Spinal cord (tissue), 10 donors: ENCODE data around the gene BCHE. TPM values are rescaled to one million over a fixed set of nuclear protein-coding genes. Genes with fewer than 3 reads are reported as not detected.
"Not testable (repeated sequence)": the region's sequence is repeated elsewhere in the genome, so short reads cannot be mapped to it uniquely, and the experiment has no call there.

Source experiments
- DNase-seq, 6 donors: peaks; one replicate each; pipeline versions ENCODE4 v3.0.0 to v3.0.0-alpha.2; 2013 to 2015; ENCODE audit warnings: low spot score in 6 of 6, low read depth in 4 of 6
- H3K27ac ChIP-seq: one replicate; pipeline ENCODE4 v1.5.1; 2013; ENCODE audit warnings: low read depth, low read length, control low read depth
- H3K27me3 ChIP-seq: one replicate; pipeline ENCODE4 v1.6.1; 2013; ENCODE audit warnings: low read length; ENCODE audit not compliant: control insufficient read depth, insufficient read depth
- H3K36me3 ChIP-seq: one replicate; pipeline ENCODE4 v1.6.1; 2013; ENCODE audit warnings: low read length; ENCODE audit not compliant: control insufficient read depth, insufficient read depth
- H3K4me1 ChIP-seq: one replicate; pipeline ENCODE4 v1.6.1; 2013; ENCODE audit warnings: low read length; ENCODE audit not compliant: control insufficient read depth, insufficient read depth
- H3K4me3 ChIP-seq: one replicate; pipeline ENCODE4 v1.5.1; 2013; ENCODE audit warnings: low read depth, low read length, control low read depth
- H3K9me3 ChIP-seq: one replicate; pipeline ENCODE4 v1.6.1; 2013; ENCODE audit warnings: low read length; ENCODE audit not compliant: control insufficient read depth, insufficient read depth
- WGBS: methylation state at CpG from one replicate; pipeline ENCODE4 v1.1.5; 2013; ENCODE audit warnings: missing lambda C conversion rate; ENCODE audit not compliant: insufficient coverage; 5-methylcytosine and 5-hydroxymethylcytosine counted together
- polyA plus RNA-seq, 2 donors: library from polyadenylated mRNA; unstranded; fragments of 120-200 nt; gene quantifications; one replicate each; pipeline ENCODE4 v1.2.1, GENCODE V29; 2013; ENCODE audit not compliant: insufficient read length in 2 of 2
- total RNA-seq, 2 donors: library from RNA; depleted of rRNA in 1 of 2; stranded (reverse); fragments of 120-200 nt in 1 of 2; fragments of >200 nt in 1 of 2; gene quantifications; one replicate each; pipeline versions ENCODE4 v1.2.3 to v1.2.4, GENCODE V29; 2013 to 2014
- donor health status: healthy.

BCHE gene
- total and polyA plus RNA-seq, 4 donors: 32.1 to 58.8 (median 38.5) TPM

DNA sequence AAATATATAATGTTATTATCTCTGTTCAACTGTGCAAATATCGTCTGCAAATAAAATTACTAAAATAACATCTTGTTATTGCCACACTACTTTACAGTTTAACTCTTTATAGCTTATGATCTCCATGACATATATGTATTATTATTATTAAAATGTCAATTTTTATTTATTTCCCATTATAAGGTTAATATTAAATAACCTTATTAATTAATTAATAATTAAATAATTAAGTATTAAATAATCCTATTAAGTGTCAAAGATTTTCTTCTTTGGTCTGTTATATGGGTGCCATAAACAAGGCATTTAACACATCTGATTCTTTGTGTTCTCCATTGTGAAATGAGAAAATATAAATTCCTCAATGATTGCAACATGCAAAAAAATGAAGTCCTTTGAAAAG, 10.0 kb downstream of the BCHE start:
- no CpG with 5 or more reads among the region's 1 CpG for WGBS
- Histone ChIP-seq H3K4me3 (no peak overlapping the region), H3K9me3 (peaks cover 2% of the 10 kb centered on the region), H3K36me3 (no peaks in the 10 kb centered on the region), H3K4me1 (no peaks in the 10 kb centered on the region), H3K27me3 (no peaks in the 10 kb centered on the region), H3K27ac (no peak overlapping the region)
- no peak for DNase-seq

DNA sequence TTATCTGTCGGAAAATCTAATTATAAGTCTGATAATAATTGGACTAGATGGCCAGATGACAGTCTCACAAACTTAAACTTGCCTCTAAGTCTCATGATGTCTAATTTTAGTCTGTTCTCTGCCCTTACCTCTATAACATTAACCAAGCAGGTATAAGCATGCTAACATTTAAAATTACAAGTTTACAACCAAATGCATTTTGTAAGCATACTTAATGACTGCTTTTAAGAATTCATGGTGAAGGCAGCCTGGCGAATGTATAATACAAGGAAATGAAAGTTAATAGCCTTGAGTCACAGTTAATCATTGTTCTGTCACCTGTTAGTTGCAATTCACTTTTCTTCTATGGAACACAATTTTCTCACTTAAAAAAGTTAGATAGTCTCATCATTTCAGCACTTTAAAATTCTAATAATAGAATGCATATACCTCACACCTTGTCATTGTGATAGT, 16.5 kb downstream of the BCHE start:
- Histone ChIP-seq H3K4me3 (no peak overlapping the region), H3K27me3 (no peaks in the 10 kb centered on the region), H3K9me3 (no peaks in the 10 kb centered on the region), H3K27ac (no peak overlapping the region), H3K36me3 (no peaks in the 10 kb centered on the region), H3K4me1 (no peaks in the 10 kb centered on the region)
- DNase-seq: no peak
- WGBS: no CpG with 5 or more reads among the region's 2 CpGs

DNA sequence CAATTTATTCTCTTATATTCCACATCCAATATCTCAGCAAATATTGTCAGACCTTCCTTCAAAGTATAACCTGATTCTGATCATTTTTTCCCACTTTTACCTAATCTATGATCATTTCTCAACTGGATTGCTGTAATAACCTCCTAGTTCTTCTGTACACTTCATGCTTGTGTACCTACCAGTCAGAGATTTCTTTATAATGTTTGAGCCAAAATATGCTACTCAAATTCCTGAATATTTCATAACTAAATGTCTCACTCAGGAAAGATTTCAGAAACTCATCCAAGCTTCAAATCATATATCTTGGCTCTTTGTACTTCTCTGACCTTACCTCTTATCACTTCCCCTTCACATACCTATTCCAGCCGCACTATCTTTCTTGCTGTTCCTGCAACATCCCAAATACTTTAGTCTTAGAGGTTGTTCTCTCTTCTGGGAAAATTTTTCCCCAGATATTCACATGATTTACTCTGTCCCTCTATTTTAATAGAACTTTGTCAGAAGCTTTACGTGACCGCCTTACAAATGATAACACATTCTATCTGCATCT, 20.0 kb downstream of the BCHE start:
- no peaks in the 10 kb centered on the region for H3K4me1 ChIP-seq
- no peaks in the 10 kb centered on the region for H3K36me3 ChIP-seq
- DNase-seq: no peak
- H3K9me3 ChIP-seq: no peaks in the 10 kb centered on the region
- no CpG with 5 or more reads among the region's 3 CpGs for WGBS
- H3K27ac ChIP-seq: no peak overlapping the region
- H3K27me3 ChIP-seq: no peaks in the 10 kb centered on the region
- no peak overlapping the region for H3K4me3 ChIP-seq

DNA sequence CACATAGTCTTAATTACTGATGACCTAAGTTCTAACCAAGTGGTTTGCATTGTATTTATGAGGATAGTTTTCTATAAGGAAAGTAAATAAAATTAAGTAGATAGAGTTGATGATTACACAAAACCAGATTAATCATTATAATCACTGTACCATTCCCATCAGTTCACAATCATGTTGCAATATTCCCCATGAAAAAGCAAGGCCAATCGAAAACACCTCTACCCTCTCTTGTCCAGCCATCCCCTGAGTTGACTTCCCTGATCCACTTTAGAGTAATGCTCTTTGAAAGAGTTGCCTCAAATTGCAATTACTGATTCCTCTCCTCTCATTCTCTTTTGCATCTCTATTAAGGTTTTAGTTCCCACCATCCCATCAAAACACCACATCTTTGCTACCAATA, 21.0 kb downstream of the BCHE start:
- H3K4me1 ChIP-seq: no peaks in the 10 kb centered on the region
- no peaks in the 10 kb centered on the region for H3K36me3 ChIP-seq
- DNase-seq: no peak
- H3K27me3 ChIP-seq: no peaks in the 10 kb centered on the region
- WGBS: 82% methylated on average over 1 of the region's 1 CpG
- H3K4me3 ChIP-seq: no peak overlapping the region
- no peaks in the 10 kb centered on the region for H3K9me3 ChIP-seq
- no peak overlapping the region for H3K27ac ChIP-seq

DNA sequence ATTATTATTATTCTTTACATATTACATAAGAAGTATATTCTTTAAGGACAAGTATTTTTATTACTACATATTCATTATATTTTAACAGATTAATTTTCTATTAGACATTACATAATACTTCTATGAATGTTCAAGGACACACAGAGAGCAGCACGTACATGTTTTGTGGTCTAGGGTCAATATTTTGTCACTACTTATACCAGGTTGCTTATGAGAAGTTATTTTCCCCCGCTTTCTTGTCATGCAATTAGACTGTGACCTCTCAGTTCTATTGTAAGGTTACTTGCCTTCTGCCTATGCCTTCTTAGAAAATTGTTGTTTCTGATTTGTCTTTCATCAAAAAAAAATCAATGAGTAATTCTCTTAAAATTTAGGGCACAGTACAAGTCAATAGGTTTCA, 21.5 kb downstream of the BCHE start:
- WGBS: no CpG with 5 or more reads among the region's 2 CpGs
- H3K4me3 ChIP-seq: no peak overlapping the region
- no peak for DNase-seq

DNA sequence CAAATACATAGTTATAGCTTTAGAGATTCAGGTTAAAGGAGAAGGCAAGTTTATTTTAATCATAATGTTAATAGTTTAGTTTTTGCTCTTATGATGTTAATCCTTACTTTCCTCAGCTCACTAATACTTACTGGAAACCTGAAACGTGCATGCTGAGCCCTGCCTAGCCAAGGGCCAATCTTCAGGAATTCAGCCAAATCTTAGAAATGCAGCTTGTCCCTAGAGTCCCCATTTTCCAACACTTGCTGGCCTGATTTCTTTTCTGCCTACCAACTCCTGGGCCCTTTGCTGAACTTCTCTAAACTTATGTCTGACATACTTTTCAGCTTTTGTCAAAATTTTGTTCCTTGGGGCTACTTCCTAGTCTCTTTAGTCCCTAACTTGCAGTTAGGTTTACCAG, 22.8 kb downstream of the BCHE start:
- Histone ChIP-seq H3K27ac (no peak overlapping the region), H3K9me3 (no peaks in the 10 kb centered on the region), H3K4me1 (no peaks in the 10 kb centered on the region), H3K27me3 (no peaks in the 10 kb centered on the region), H3K36me3 (no peaks in the 10 kb centered on the region), H3K4me3 (no peak overlapping the region)
- 33% methylated on average over 1 of the region's 1 CpG for WGBS
- DNase-seq: no peak

More for the DNA sequence above, 21.5 kb downstream of the BCHE start:
- Histone ChIP-seq H3K4me1 (no peaks in the 10 kb centered on the region), H3K27me3 (no peaks in the 10 kb centered on the region), H3K36me3 (no peaks in the 10 kb centered on the region), H3K27ac (no peak overlapping the region), H3K9me3 (no peaks in the 10 kb centered on the region)

DNA sequence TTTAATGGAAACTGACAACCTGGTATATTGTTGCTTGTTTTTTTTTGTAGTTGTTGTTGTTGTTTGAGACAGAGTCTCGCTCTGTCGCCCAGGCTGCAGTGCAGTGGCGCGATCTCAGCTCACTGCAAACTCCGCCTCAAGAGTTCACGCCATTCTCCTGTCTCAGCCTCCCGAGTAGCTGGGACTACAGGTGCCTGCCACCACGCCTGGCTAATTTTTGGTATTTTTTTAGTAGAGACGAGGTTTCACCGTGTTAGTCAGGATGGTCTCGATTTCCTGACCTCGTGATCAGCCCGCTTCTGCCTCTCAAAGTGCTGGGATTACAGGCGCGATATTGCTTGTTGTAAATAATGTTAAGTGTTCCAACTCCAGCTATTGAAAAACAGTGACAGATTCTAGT, 29.3 kb downstream of the BCHE start:
- H3K4me3 ChIP-seq, H3K27me3 ChIP-seq, H3K9me3 ChIP-seq, DNase-seq, H3K4me1 ChIP-seq, H3K36me3 ChIP-seq, H3K27ac ChIP-seq: not testable (repeated sequence)
- WGBS: 97% methylated on average over 11 of the region's 15 CpGs

DNA sequence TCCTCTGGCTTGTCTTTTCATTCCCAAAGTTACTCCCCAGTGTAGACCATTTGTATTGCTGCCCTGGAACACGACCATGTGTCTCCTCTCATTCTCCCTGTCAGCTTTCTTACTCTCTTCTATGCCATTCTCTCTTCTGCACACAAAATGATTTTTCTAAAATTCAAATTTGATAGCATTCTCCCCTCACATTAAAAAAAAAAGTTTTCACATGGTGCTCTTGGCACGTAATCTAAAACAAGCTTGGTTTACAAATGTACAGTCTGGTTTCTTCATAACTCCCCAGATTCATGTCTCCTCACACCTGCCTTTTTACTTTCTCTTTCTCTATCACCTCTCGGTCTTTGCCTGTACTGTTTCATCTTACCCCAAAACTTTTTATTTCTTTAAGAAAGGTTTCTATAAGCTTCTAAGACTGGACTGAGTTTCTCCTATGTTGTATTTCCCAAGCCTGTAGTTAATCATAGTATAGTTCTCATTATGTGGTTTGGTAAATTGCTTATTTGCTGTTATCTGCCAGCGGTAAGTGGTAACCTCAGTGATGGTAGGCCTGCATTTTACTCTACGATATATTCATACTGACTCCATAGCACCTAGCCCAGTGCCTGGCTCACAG, 31.2 kb downstream of the BCHE start:
- peak in 1 of 6 donors; percentile 22 for DNase-seq
- no peaks in the 10 kb centered on the region for H3K27me3 ChIP-seq
- WGBS: 80% methylated on average over 2 of the region's 5 CpGs
- no peaks in the 10 kb centered on the region for H3K36me3 ChIP-seq
- no peak overlapping the region for H3K4me3 ChIP-seq
- H3K27ac ChIP-seq: no peak overlapping the region
- no peaks in the 10 kb centered on the region for H3K9me3 ChIP-seq
- H3K4me1 ChIP-seq: no peaks in the 10 kb centered on the region

DNA sequence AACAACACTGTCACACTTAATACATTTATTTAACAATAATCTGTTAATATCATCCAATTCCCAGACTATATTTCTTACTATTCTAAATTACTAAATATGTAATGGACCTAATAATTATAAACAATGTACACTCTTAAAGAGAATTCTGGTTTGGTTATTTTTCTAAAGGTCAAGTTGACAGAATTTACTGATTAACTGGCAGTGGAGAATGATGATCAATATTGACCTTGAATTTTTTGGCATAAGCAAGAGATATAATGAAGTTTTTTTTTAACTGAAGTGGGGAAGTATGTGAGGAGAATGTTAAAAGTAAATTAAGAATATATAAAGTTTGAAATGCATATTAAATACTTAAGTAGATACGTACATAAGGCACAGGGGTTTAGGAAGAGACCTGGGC, 33.8 kb downstream of the BCHE start:
- H3K27me3 ChIP-seq: no peaks in the 10 kb centered on the region
- no peaks in the 10 kb centered on the region for H3K36me3 ChIP-seq
- no peaks in the 10 kb centered on the region for H3K9me3 ChIP-seq
- H3K4me1 ChIP-seq: no peaks in the 10 kb centered on the region
- H3K4me3 ChIP-seq: no peak overlapping the region
- H3K27ac ChIP-seq: no peak overlapping the region
- DNase-seq: no peak
- WGBS: no CpG with 5 or more reads among the region's 1 CpG

DNA sequence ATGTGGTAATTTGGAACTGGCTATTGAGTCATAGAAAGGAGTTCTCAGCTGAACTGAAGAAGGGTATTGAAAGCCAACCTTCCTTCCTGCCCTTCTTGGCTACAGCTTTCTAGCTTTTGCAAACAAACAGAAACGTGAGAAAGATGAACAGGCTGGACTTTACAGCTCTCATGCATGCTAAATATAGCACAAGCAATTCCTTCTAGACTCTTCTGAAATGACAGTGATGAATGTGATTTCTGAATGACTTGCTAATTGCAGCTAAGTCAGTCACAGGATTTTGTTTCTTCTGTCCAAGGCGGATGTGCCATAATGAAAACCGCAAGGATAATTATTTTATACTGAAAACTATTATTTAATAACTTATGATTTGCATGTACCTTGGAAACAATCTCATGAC, 36.3 kb downstream of the BCHE start:
- DNase-seq: peak in 2 of 6 donors; percentile 15 to 47
- WGBS: no CpG with 5 or more reads among the region's 3 CpGs
- H3K36me3 ChIP-seq: no peaks in the 10 kb centered on the region
- H3K27me3 ChIP-seq: no peaks in the 10 kb centered on the region
- H3K4me3 ChIP-seq: no peak overlapping the region
- H3K4me1 ChIP-seq: no peaks in the 10 kb centered on the region
- H3K27ac ChIP-seq: no peak overlapping the region
- H3K9me3 ChIP-seq: no peaks in the 10 kb centered on the region
